ENCODE measurements around the gene LHFPL6.

- no peak for TF ChIP-seq CTCF (IDR thresholded peaks at IDR 0.05)
- TF ChIP-seq EZH2phosphoT487 (IDR thresholded peaks at IDR 0.05) = no peak
Measured at GRCh38 chr13:39321574-39321973, 281.4 kb downstream of the LHFPL6 start.
